ENCODE results near the gene IGFBP7.

DNA sequence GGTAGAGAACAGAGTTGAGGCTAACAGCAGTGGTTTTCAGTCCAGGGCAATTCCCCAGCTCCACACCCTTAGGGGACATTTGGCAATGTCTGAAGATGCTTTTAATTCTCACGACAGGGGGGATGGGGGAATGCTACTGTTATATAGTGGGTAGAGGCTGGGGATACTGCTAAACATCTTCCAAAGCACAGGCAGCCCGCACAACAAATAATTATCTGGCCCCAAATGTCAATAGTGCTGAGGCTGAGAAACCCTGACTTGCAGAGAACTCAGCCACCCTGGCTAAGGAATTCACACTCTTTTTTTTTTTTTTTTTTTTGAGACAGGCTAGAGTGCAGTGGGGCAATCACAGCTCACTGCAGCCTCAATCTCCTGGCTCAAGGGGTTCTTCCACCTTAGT, 70.8 kb downstream of the IGFBP7 start:
- TF ChIP-seq POLR2A (IDR thresholded peaks at IDR 0.05; ENCODE audit: low read length) = no peak
- no peak for TF ChIP-seq GATA1 (IDR thresholded peaks at IDR 0.05; ENCODE audit: low read depth, low read length)

All from erythroblast (primary cell).